SU-DHL-6 (cell line): ENCODE results near the gene CALHM3.

ENCODE experiments used
- H2AFZ ChIP-seq: fragments of 200-600 bp; sonication (generic); 2 replicates; pipeline ENCODE4 v1.6.1; 2014; ENCODE audit warnings: low read depth, mild to moderate bottlenecking, moderate library complexity, mixed read lengths, antibody characterized with exemption, low read length; ENCODE audit not compliant: severe bottlenecking
- H3F3A ChIP-seq: fragments of 200-600 bp; shearing (Covaris generic); 2 replicates; pipeline ENCODE4 v1.6.0; 2016; ENCODE audit warnings: antibody characterized with exemption, mild to moderate bottlenecking; ENCODE audit not compliant: insufficient read depth
- H3K27ac ChIP-seq: fragments of 200-600 bp; sonication (generic); 2 replicates; pipeline ENCODE4 v1.5.1; 2016; ENCODE audit warnings: low read depth, mild to moderate bottlenecking, low read length, moderate library complexity, mixed read lengths
- H3K27me3 ChIP-seq: fragments of 200-600 bp; sonication (generic), shearing (Covaris generic); 2 replicates; pipeline ENCODE4 v1.6.0; 2014; ENCODE audit warnings: mild to moderate bottlenecking, low read length
- H3K36me3 ChIP-seq: fragments of 200-600 bp; sonication (generic); 2 replicates; pipeline ENCODE4 v1.6.1; 2014; ENCODE audit warnings: mild to moderate bottlenecking, low read length, mixed read lengths
- H3K4me2 ChIP-seq: fragments of 300-600, 200-600 bp; shearing (Covaris generic), sonication (generic); 2 replicates; pipeline ENCODE4 v1.6.0; 2014; ENCODE audit warnings: low read length, low read depth, mild to moderate bottlenecking; ENCODE audit not compliant: poor library complexity, severe bottlenecking
- H3K4me3 ChIP-seq: fragments of 200-600 bp; sonication (generic); 2 replicates; pipeline ENCODE4 v1.5.1; 2014; ENCODE audit warnings: antibody characterized with exemption, low read length, mild to moderate bottlenecking, mixed read lengths; ENCODE audit not compliant: insufficient read depth, poor library complexity, severe bottlenecking
- H3K79me2 ChIP-seq: fragments of 200-600 bp; sonication (generic); 2 replicates; pipeline ENCODE4 v1.6.1; 2014; ENCODE audit warnings: mild to moderate bottlenecking, low read length, moderate library complexity; ENCODE audit not compliant: insufficient read depth
- H3K9ac ChIP-seq: fragments of 200-600 bp; sonication (generic); 2 replicates; pipeline ENCODE4 v1.7.0; 2014; ENCODE audit warnings: mild to moderate bottlenecking, low read length
- H3K9me2 ChIP-seq: fragments of 200-600 bp; sonication (generic); replicated peaks from 2 replicates; pipeline ENCODE4 v1.6.1; 2014; ENCODE audit warnings: low read length; ENCODE audit not compliant: insufficient read depth
- H3K9me3 ChIP-seq: fragments of 200-600 bp; sonication (generic); 2 replicates; pipeline ENCODE4 v1.6.1; 2014; ENCODE audit warnings: low read length, mixed read lengths; ENCODE audit not compliant: insufficient read depth
- H4K20me1 ChIP-seq: fragments of 200-600 bp; sonication (generic); 2 replicates; pipeline ENCODE4 v1.6.1; 2014; ENCODE audit warnings: low read depth, mild to moderate bottlenecking, antibody characterized with exemption, low read length, moderate library complexity, mixed read lengths
- EZH2phosphoT487 ChIP-seq: fragments of 200-600 bp; sonication (generic), shearing (Covaris generic); conservative IDR thresholded peaks from 2 replicates; pipeline ENCODE4 v1.6.1; 2018; ENCODE audit warnings: mild to moderate bottlenecking, antibody characterized with exemption, low read length, moderate library complexity, mixed read lengths
- TF ChIP-seq, protein P1 (sequence below): fragments of 200-600 bp; sonication (generic); IDR thresholded peaks from one replicate; pipeline ENCODE4 v1.5.1; 2017; ENCODE audit warnings: antibody characterized with exemption, mild to moderate bottlenecking, low read length, moderate library complexity; ENCODE audit not compliant: insufficient read depth, poor library complexity, severe bottlenecking

Gene CALHM3

GRCh38 chr10:103514244-103514643 lies 35.2 kb upstream of the CALHM3 start:
- H3K36me3 ChIP-seq = no peaks in the 10 kb centered on the region
- H3F3A ChIP-seq = no peaks in the 10 kb centered on the region
- H3K9me3 ChIP-seq = no peaks in the 10 kb centered on the region
- H3K9me2 ChIP-seq = no peaks in the 10 kb centered on the region
- no peak for TF ChIP-seq EZH2phosphoT487
- TF ChIP-seq, protein P1, sequence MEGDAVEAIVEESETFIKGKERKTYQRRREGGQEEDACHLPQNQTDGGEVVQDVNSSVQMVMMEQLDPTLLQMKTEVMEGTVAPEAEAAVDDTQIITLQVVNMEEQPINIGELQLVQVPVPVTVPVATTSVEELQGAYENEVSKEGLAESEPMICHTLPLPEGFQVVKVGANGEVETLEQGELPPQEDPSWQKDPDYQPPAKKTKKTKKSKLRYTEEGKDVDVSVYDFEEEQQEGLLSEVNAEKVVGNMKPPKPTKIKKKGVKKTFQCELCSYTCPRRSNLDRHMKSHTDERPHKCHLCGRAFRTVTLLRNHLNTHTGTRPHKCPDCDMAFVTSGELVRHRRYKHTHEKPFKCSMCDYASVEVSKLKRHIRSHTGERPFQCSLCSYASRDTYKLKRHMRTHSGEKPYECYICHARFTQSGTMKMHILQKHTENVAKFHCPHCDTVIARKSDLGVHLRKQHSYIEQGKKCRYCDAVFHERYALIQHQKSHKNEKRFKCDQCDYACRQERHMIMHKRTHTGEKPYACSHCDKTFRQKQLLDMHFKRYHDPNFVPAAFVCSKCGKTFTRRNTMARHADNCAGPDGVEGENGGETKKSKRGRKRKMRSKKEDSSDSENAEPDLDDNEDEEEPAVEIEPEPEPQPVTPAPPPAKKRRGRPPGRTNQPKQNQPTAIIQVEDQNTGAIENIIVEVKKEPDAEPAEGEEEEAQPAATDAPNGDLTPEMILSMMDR = no peak
- no peaks in the 10 kb centered on the region for H4K20me1 ChIP-seq
- H3K4me2 ChIP-seq = no peak overlapping the region
- no peaks in the 10 kb centered on the region for H3K27me3 ChIP-seq
- no peak overlapping the region for H3K27ac ChIP-seq
- no peak overlapping the region for H3K9ac ChIP-seq
- no peak overlapping the region for H2AFZ ChIP-seq
- no peak overlapping the region for H3K4me3 ChIP-seq
- no peaks in the 10 kb centered on the region for H3K79me2 ChIP-seq

DNA sequence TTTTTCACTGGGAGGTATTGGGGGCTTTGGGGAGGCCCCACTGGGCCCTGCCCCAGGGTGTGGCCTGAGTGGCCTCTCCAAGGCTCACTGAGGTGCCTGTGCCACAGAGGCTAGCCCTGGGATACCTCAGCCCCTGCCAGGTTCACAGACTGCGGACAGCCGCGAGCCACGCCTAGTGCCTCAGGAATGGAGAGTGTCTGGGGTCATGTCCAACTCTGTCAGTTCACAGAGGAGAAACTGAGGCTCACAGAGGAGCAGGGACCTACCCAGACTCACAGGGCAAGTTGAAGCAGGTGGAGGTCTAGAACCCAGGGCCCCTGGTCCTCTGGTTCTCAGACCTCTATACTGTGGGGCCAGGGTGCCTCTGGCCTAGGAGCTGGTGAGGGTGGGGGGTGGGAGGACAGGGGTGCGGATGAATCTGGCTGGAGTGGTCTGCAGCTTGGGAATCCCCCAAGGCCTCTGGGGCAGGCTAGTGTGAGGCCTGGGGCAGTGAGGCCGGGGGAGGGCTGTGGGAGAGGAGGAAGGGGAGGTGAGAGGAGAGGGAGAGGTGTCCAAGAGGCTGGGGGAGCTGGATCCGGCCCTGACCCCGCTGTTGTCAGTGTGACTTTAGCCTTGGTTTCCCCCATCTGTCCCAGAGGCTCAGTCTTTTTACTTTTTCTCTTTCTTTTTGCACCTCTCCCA lies 34.5 kb upstream of the CALHM3 start:
- Histone ChIP-seq H3K79me2 (no peaks in the 10 kb centered on the region), H3K9me3 (no peaks in the 10 kb centered on the region), H3K4me2 (no peak overlapping the region), H4K20me1 (no peaks in the 10 kb centered on the region), H3K36me3 (no peaks in the 10 kb centered on the region), H3K27ac (no peak overlapping the region), H3K9me2 (no peaks in the 10 kb centered on the region), H3F3A (no peaks in the 10 kb centered on the region), H3K27me3 (no peaks in the 10 kb centered on the region), H3K9ac (no peak overlapping the region), H3K4me3 (no peak overlapping the region), H2AFZ (no peak overlapping the region)
- no peak for TF ChIP-seq EZH2phosphoT487
- TF ChIP-seq, protein P1 = no peak

GRCh38 chr10:103512591-103513379 lies 33.7 kb upstream of the CALHM3 start:
- Histone ChIP-seq H3F3A (no peaks in the 10 kb centered on the region), H3K9ac (no peak overlapping the region), H3K36me3 (no peaks in the 10 kb centered on the region), H3K9me3 (no peaks in the 10 kb centered on the region), H4K20me1 (no peaks in the 10 kb centered on the region), H3K4me2 (no peak overlapping the region), H3K79me2 (no peaks in the 10 kb centered on the region), H3K27ac (no peak overlapping the region), H3K27me3 (no peaks in the 10 kb centered on the region), H3K4me3 (no peak overlapping the region), H2AFZ (no peak overlapping the region), H3K9me2 (no peaks in the 10 kb centered on the region)
- TF ChIP-seq EZH2phosphoT487 = no peak
- TF ChIP-seq, protein P1 = no peak
